A673 (cell line): ENCODE measurements around the gene ENO1. TPM values are rescaled to one million over a fixed set of nuclear protein-coding genes. Genes with fewer than 3 reads are reported as not detected.

ENCODE experiments used
- BruUV-seq: library from RNA; stranded (reverse); fragments of 400-500 nt; replicated peaks from 2 replicates; lab custom pipeline; 2021; lab: Mats Ljungman, UMichigan
- CTCF ChIA-PET: fragments of 300-600 bp; sonication (Branson Sonifier 250); formaldehyde crosslinking; loops from one replicate; lab custom pipeline; 2022; ENCODE audit warnings: antibody characterized with exemption; lab: Charles Lee
- POLR2A ChIA-PET: fragments of 300-600 bp; sonication (Branson Sonifier 250); formaldehyde crosslinking; loops from one replicate; lab custom pipeline; 2022; ENCODE audit warnings: antibody characterized with exemption; ENCODE audit not compliant: low non-redundant PET; lab: Charles Lee
- DNase-seq: peaks from one replicate; pipeline ENCODE4 v3.0.0-alpha.2; 2015; ENCODE audit warnings: low spot score
- H3K27ac ChIP-seq: fragments of 200-600 bp; sonication (generic); 2 replicates; pipeline ENCODE4 v1.5.1; 2016; ENCODE audit warnings: mixed run types, low read depth, mild to moderate bottlenecking, mixed read lengths, antibody characterized with exemption, low read length; ENCODE audit not compliant: poor library complexity, severe bottlenecking
- H3K27me3 ChIP-seq: fragments of 200-600 bp; sonication (generic); replicated peaks from 2 replicates; pipeline ENCODE4 v1.6.1; 2017; ENCODE audit warnings: mixed run types, low read depth, mild to moderate bottlenecking, mixed read lengths, antibody characterized with exemption, low read length; ENCODE audit not compliant: insufficient read depth, poor library complexity
- H3K36me3 ChIP-seq: fragments of 200-600 bp; sonication (generic); 2 replicates; pipeline ENCODE4 v1.6.1; 2016; ENCODE audit warnings: mixed run types, mild to moderate bottlenecking, mixed read lengths, antibody characterized with exemption, low read length; ENCODE audit not compliant: insufficient read depth, poor library complexity, severe bottlenecking
- H3K4me1 ChIP-seq: fragments of 200-600 bp; sonication (generic); 2 replicates; pipeline ENCODE4 v1.6.1; 2017; ENCODE audit warnings: mixed run types, mild to moderate bottlenecking, mixed read lengths, antibody characterized with exemption, low read length; ENCODE audit not compliant: insufficient read depth, poor library complexity, severe bottlenecking
- H3K4me3 ChIP-seq: fragments of 200-600 bp; sonication (generic); 2 replicates; pipeline ENCODE4 v1.5.1; 2016; ENCODE audit warnings: low read depth, mixed run types, mild to moderate bottlenecking, mixed read lengths, low read length; ENCODE audit not compliant: poor library complexity, severe bottlenecking
- H3K9me3 ChIP-seq: fragments of 200-600 bp; sonication (generic); 2 replicates; pipeline ENCODE4 v1.6.1; 2016; ENCODE audit warnings: mixed run types, low read depth, mild to moderate bottlenecking, mixed read lengths, antibody characterized with exemption, low read length; ENCODE audit not compliant: poor library complexity, severe bottlenecking
- EZH2 ChIP-seq: fragments of 200-600 bp; sonication (generic); IDR thresholded peaks from 2 replicates; pipeline ENCODE4 v1.6.1; 2017; ENCODE audit warnings: borderline replicate concordance, low read depth, mild to moderate bottlenecking, mixed read lengths, antibody characterized with exemption, low read length; ENCODE audit not compliant: poor library complexity, severe bottlenecking
- intact Hi-C: fragments of 100-400 bp; cut with micrococcal nuclease; formaldehyde crosslinking; loops from one replicate; pipeline ENCODE4 v1.10.0; 2022; ENCODE audit not compliant: unreplicated experiment
- total RNA-seq: library from RNA; stranded (reverse); gene quantifications from 2 replicates; pipeline ENCODE4 v1.2.3, GENCODE V29; 2021
- TF ChIP-seq, protein P1 (sequence below): fragments of 300-800, 200-600 bp; sonication (generic); conservative IDR thresholded peaks from 2 replicates; pipeline ENCODE4 v1.5.1; 2017; ENCODE audit warnings: low read depth, mild to moderate bottlenecking, antibody characterized with exemption, low read length, moderate library complexity, mixed read lengths

ENO1 gene
- total RNA-seq, 1 experiment from 2014 or later, result 2,659 TPM

DNA sequence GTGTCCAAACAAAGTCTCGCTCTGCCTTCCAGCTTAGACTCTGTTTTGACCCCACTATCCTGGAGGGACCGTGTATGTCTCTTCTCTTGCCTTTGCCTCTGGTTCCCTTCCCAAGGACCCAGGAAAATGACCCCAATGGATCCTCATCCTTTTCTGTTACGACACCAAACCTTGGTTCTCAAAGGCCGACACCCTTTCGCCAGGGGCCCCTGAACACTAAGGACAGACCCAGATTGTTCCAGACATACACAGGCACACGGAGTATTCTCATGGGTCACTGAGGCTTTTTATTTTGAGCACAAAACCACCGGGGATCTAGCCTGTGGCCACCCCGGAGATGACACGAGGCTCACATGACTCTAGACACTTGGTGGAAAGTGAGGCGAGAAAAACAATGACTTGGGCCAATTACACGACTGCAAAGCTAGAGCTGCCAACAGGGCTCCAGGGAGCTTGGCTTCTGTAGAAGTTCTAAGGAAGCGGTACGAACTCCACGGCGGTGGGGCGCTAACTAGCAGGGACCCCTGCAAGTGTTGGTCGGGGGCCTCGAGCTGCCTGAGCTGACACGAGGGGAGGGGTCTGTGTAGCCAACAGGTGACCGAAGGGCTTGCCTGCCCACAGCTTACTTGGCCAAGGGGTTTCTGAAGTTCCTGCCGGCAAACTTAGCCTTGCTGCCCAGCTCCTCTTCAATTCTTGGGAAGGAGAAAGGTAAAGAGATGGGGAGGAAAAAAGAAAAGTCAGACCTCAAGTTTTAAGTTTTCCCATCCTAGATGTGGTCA is 17.6 kb downstream of the ENO1 start:
- H3K9me3 ChIP-seq, result no peaks in the 10 kb centered on the region
- peak overlapping the region; percentile 27 for H3K27ac ChIP-seq
- H3K4me3 ChIP-seq, result no peak overlapping the region
- H3K27me3 ChIP-seq, result no peaks in the 10 kb centered on the region
- no TSS peak for BruUV-seq
- DNase-seq, result no peak
- intact Hi-C loops, result no loop called here
- TF ChIP-seq, protein P1, sequence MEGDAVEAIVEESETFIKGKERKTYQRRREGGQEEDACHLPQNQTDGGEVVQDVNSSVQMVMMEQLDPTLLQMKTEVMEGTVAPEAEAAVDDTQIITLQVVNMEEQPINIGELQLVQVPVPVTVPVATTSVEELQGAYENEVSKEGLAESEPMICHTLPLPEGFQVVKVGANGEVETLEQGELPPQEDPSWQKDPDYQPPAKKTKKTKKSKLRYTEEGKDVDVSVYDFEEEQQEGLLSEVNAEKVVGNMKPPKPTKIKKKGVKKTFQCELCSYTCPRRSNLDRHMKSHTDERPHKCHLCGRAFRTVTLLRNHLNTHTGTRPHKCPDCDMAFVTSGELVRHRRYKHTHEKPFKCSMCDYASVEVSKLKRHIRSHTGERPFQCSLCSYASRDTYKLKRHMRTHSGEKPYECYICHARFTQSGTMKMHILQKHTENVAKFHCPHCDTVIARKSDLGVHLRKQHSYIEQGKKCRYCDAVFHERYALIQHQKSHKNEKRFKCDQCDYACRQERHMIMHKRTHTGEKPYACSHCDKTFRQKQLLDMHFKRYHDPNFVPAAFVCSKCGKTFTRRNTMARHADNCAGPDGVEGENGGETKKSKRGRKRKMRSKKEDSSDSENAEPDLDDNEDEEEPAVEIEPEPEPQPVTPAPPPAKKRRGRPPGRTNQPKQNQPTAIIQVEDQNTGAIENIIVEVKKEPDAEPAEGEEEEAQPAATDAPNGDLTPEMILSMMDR, result no peak
- no peak for TF ChIP-seq EZH2
- H3K36me3 ChIP-seq, result peaks cover 89% of the 10 kb centered on the region
- ChIA-PET CTCF (interaction anchor here (0.5 kb wide), 1 partner anchor 101 kb away, joined by 3 read pairs; no protein-coding TSS in a partner anchor), POLR2A (interaction anchor here (0.6 kb wide), 1 partner anchor 57 kb away, joined by 3 read pairs; no protein-coding TSS in a partner anchor)
- no peaks in the 10 kb centered on the region for H3K4me1 ChIP-seq

DNA sequence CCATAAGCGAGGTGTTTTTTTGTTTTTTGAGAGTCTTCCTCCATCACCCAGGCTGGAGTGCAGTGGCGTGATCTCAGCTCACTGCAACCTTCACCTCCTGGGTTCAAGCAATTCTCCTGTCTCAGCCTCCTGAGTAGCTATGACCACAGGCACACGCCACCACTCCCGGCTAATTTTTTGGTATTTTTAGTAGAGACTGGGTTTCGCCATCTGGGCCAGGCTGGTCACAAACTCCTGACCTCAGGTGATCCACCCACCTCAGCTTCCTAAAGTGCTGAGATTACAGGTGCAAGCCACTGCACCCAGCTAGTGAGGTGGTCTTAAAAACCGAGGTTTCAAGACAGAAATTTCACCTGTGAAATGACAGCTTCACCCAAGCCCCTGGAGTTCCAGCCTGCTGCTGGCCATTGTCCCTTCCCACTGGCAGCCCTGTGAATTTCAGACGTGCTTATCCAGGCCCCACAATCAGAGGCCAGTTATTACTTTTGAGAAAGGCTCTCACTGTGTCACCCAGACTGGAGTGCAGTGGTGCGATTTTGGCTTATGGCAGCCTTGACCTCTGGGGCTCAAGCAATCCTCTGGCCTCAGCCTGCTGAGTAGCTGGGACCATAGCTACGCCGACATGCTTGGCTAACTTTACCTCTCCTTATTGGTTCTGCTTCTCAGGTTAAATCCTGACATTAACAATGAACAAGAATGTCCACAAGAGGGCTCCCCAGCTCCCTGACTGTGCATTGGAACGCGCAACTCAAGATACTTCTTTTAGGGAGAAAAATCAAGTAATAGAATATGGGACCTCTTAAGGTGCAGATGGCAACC is 19.4 kb downstream of the ENO1 start:
- BruUV-seq, result no TSS peak
- Histone ChIP-seq H3K27ac (no peak overlapping the region), H3K9me3 (no peaks in the 10 kb centered on the region), H3K4me1 (no peaks in the 10 kb centered on the region), H3K27me3 (no peaks in the 10 kb centered on the region), H3K36me3 (peaks cover 71% of the 10 kb centered on the region), H3K4me3 (no peak overlapping the region)
- intact Hi-C loops, result loop anchor here (10.0 kb wide), 2 partner anchors 394 to 504 kb away; no protein-coding TSS in a partner anchor
- peak; percentile 80 for DNase-seq
- CTCF ChIA-PET, result interaction anchor here (0.6 to 1.9 kb wide), 4 partner anchors 10 to 333 kb away, joined by 3 to 7 read pairs (median 6); no protein-coding TSS in a partner anchor
- TF ChIP-seq EZH2, result no peak
- TF ChIP-seq, protein P1, result peak; percentile 81
- POLR2A ChIA-PET, result interaction anchor here (0.6 kb wide), 1 partner anchor 196 kb away, joined by 3 read pairs; no protein-coding TSS in a partner anchor

DNA sequence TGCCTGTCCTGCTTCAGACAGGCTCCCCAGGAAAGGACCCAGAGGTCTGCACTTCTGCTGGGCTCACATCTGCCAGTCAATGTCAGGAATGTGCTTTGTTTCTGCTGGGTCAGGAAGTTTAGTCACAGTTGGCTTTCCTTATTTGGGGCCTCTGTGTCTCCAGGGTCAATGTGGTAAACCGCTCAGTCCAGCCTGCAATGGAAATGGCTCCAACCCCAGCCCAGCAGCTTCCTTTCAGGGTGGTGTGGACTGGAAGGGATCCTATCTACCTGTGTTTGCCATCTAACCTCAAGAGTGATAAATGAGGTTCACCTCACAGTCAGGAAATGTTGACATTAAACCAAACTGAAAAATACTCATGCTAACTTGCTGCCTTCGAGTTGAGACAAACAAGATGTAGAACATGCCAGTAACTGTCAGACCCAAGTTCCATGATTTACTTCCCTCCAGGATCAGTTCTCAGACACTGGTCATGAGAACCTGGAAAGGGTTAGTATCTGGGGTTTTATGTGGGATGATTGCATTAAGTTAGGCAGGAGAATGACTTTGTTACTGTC is 20.3 kb downstream of the ENO1 start:
- CTCF ChIA-PET, result interaction anchor here (1.9 kb wide), 1 partner anchor 9 kb away, joined by 7 read pairs; no protein-coding TSS in a partner anchor
- H3K27me3 ChIP-seq, result no peaks in the 10 kb centered on the region
- intact Hi-C loops, result loop anchor here (10.0 kb wide), 2 partner anchors 393 to 503 kb away; no protein-coding TSS in a partner anchor
- H3K27ac ChIP-seq, result no peak overlapping the region
- no TSS peak for BruUV-seq
- H3K9me3 ChIP-seq, result no peaks in the 10 kb centered on the region
- TF ChIP-seq, protein P1, result no peak
- no peak for TF ChIP-seq EZH2
- POLR2A ChIA-PET, result no interaction called here
- H3K4me3 ChIP-seq, result no peak overlapping the region
- no peak for DNase-seq
- H3K4me1 ChIP-seq, result no peaks in the 10 kb centered on the region
- H3K36me3 ChIP-seq, result peaks cover 61% of the 10 kb centered on the region
